K562 (cell line): ENCODE measurements around the gene GNS. TPM values are rescaled to one million over a fixed set of nuclear protein-coding genes. Genes with fewer than 3 reads are reported as not detected.

ENCODE experiments used
- ATAC-seq: fragments of 200-7000 bp; cut with Tn5 transposase; 3 replicates; pipeline ENCODE4 v1.9.1; 2020; ENCODE audit warnings: moderate library complexity
- BruUV-seq: library from RNA; stranded (reverse); fragments of 400-500 nt; replicated peaks from 2 replicates; lab custom pipeline; 2021; lab: Mats Ljungman, UMichigan
- CTCF ChIA-PET: fragments of 300-600 bp; formaldehyde crosslinking; extraction: SDS; loops from one replicate; lab custom pipeline; 2021; ENCODE audit warnings: low intra/inter-chr PET ratio; lab: Yijun Ruan, JAX
- POLR2A ChIA-PET: fragments of 300-600, 350-650 bp; sonication (Branson Sonifier 250); formaldehyde crosslinking; extraction: SDS; loops from one replicate; lab custom pipeline; 2021; ENCODE audit warnings: antibody characterized with exemption, inconsistent platforms; lab: Yijun Ruan, JAX
- DNase-seq, 4 experiments: peaks; one replicate each; pipeline versions ENCODE4 v3.0.0 to v3.0.0-alpha.2; 2011 to 2018; ENCODE audit warnings: low spot score in 3 of 4, mixed read lengths in 3 of 4; ENCODE audit errors: extremely low read depth in 1 of 4
- FAIRE-seq: peaks from 2 replicates; lab custom pipeline; 2011; peaks lifted over from hg19 to GRCh38; lab: Jason Lieb, UNC
- H2AFZ ChIP-seq: 2 replicates; pipeline ENCODE4 v1.6.0; 2011; ENCODE audit warnings: low read depth, low read length, control low read depth, inconsistent platforms
- H3K27ac ChIP-seq: fragments of 200-600 bp; 3 replicates; pipeline ENCODE4 v1.8.0; 2011; ENCODE audit warnings: low read depth, mild to moderate bottlenecking, control low read depth, inconsistent platforms, low read length, moderate library complexity, mixed read lengths; ENCODE audit errors: extremely low read depth
- H3K27me3 ChIP-seq, 2 experiments: fragments of 300-600 bp in 1 of 2; 2 replicates in 1 of 2; 3 replicates in 1 of 2; pipeline versions ENCODE4 v1.6.0 to v1.8.0; 2011; ENCODE audit warnings: inconsistent platforms in 2 of 2, low read length in 2 of 2, mild to moderate bottlenecking in 1 of 2, mixed read lengths in 1 of 2, moderate library complexity in 1 of 2; ENCODE audit not compliant: control insufficient read depth in 2 of 2, insufficient read depth in 2 of 2
- H3K36me3 ChIP-seq: fragments of 300-600 bp; 3 replicates; pipeline ENCODE4 v1.8.0; 2011; ENCODE audit warnings: mild to moderate bottlenecking, low read length, inconsistent platforms; ENCODE audit not compliant: control insufficient read depth, insufficient read depth
- H3K4me1 ChIP-seq, 2 experiments: fragments of 200-600 bp in 1 of 2; replicated peaks in 1 of 2; 2 replicates in 1 of 2; 3 replicates in 1 of 2; pipeline versions ENCODE4 v1.5.1 to v1.8.0; 2011; ENCODE audit warnings: inconsistent platforms in 2 of 2, low read length in 2 of 2, mild to moderate bottlenecking in 1 of 2, mixed read lengths in 1 of 2, moderate library complexity in 1 of 2; ENCODE audit not compliant: control insufficient read depth in 2 of 2, insufficient read depth in 2 of 2
- H3K4me2 ChIP-seq: 2 replicates; pipeline ENCODE4 v1.6.1; 2011; ENCODE audit warnings: low read length, control low read depth, inconsistent platforms, mixed read lengths; ENCODE audit not compliant: insufficient read depth
- H3K4me3 ChIP-seq: fragments of 200-600 bp; sonication (generic), shearing (Covaris generic); 2 replicates; pipeline ENCODE4 v1.5.1; 2016; ENCODE audit warnings: control low read depth, inconsistent platforms
- H3K79me2 ChIP-seq: fragments of 200-600 bp; 3 replicates; pipeline ENCODE4 v1.8.0; 2011; ENCODE audit warnings: low read length, inconsistent platforms; ENCODE audit not compliant: control insufficient read depth, insufficient read depth
- H3K9ac ChIP-seq, 2 experiments: 2 replicates each; pipeline versions ENCODE4 v1.6.0 to v1.6.1; 2011; ENCODE audit warnings: low read depth in 2 of 2, low read length in 2 of 2, control low read depth in 1 of 2, inconsistent platforms in 1 of 2, mild to moderate bottlenecking in 1 of 2, mixed read lengths in 1 of 2; ENCODE audit not compliant: insufficient read depth in 1 of 2
- H3K9me1 ChIP-seq: one replicate; pipeline ENCODE4 v1.6.0; 2011; ENCODE audit warnings: inconsistent platforms, mild to moderate bottlenecking, low read length, moderate library complexity; ENCODE audit not compliant: control insufficient read depth, insufficient read depth
- H3K9me3 ChIP-seq: replicated peaks from 2 replicates; pipeline ENCODE4 v1.5.1; 2011; ENCODE audit warnings: low read depth, low read length, inconsistent platforms; ENCODE audit not compliant: control insufficient read depth, insufficient read depth
- H4K20me1 ChIP-seq: replicated peaks from 2 replicates; pipeline ENCODE4 v1.6.1; 2011; ENCODE audit warnings: low read length, inconsistent platforms, mixed read lengths; ENCODE audit not compliant: control insufficient read depth, insufficient read depth
- AFF4 ChIP-seq: sonication (generic); formaldehyde crosslinking; IDR thresholded peaks from 2 replicates; pipeline ENCODE4 v1.8.0; 2023; ENCODE audit warnings: mild to moderate bottlenecking, missing genetic modification reagents
- HOMEZ ChIP-seq: fragments of 250-450 bp; sonication (Bioruptor Pico); IDR thresholded peaks from 2 replicates; pipeline ENCODE4 v1.4.0; 2020; ENCODE audit warnings: mild to moderate bottlenecking, moderate library complexity
- KDM1A ChIP-seq, 2 experiments: fragments of 450-650 bp; IDR thresholded peaks; 2 replicates each; pipeline ENCODE4 v1.6.1; 2016; ENCODE audit warnings: mild to moderate bottlenecking in 2 of 2
- MCM7 ChIP-seq, 2 experiments: fragments of 450-650 bp; IDR thresholded peaks; 2 replicates each; pipeline ENCODE4 v1.6.1; 2016 to 2018
- PRPF4 ChIP-seq: fragments of 200-400 bp; formaldehyde crosslinking; IDR thresholded peaks from one replicate; pipeline ENCODE4 v1.6.1; 2017; ENCODE audit warnings: low read length, low read depth, mild to moderate bottlenecking; ENCODE audit not compliant: insufficient read depth, poor library complexity, severe bottlenecking
- SFPQ ChIP-seq: fragments of 200-400 bp; formaldehyde crosslinking; IDR thresholded peaks from 2 replicates; pipeline ENCODE4 v1.6.1; 2017; ENCODE audit warnings: mild to moderate bottlenecking, low read depth, low read length, moderate library complexity
- SPI1 ChIP-seq: IDR thresholded peaks from 2 replicates; pipeline ENCODE4 v1.6.1; 2011; ENCODE audit warnings: low read depth, low read length, control low read depth, borderline replicate concordance
- THRAP3 ChIP-seq: fragments of 450-650 bp; IDR thresholded peaks from 2 replicates; pipeline ENCODE4 v1.6.1; 2016; ENCODE audit warnings: mild to moderate bottlenecking, inconsistent platforms, borderline replicate concordance
- ZNF699 ChIP-seq: fragments of 250-450 bp; sonication (Bioruptor Pico); IDR thresholded peaks from 2 replicates; pipeline ENCODE4 v1.8.0; 2021; ENCODE audit warnings: mild to moderate bottlenecking, moderate library complexity; ENCODE audit not compliant: insufficient replicate concordance
- WGBS: fragments of 100-300 bp; shearing (Covaris generic); methylation state at CpG from one replicate; pipeline ENCODE4 v1.1.6; 2016; ENCODE audit warnings: low coverage, mixed read lengths; ENCODE audit not compliant: insufficient coverage; ENCODE audit errors: missing lambda C conversion rate; 5-methylcytosine and 5-hydroxymethylcytosine counted together
- in situ Hi-C: fragments of 300-500 bp; cut with MboI; formaldehyde crosslinking; loops from 4 replicates; pipeline ENCODE4 v1.15.0; 2018; ENCODE audit warnings: inconsistent platforms, mixed read lengths
- intact Hi-C: fragments of 100-400 bp; cut with micrococcal nuclease; formaldehyde crosslinking; loops from 2 replicates; pipeline ENCODE4 v1.14.2; 2022
- polyA plus RNA-seq, 8 experiments: library from polyadenylated mRNA; depleted of rRNA in 4 of 8; stranded (reverse) in 5 of 8; unstranded in 3 of 8; fragments of >200 nt; fragmentation: Nextera tagmentation in 2 of 8; fragmentation: Illumina TruSeq in 1 of 8; extraction: Ambion mirVana in 2 of 8; extraction: Trizol in 1 of 8; gene quantifications; 2 replicates each; pipeline versions ENCODE4 v1.2.1 to v1.2.3, GENCODE V29; 2011 to 2014; ENCODE audit warnings: inconsistent platforms in 1 of 8, missing spikeins in 1 of 8
- total RNA-seq, 7 experiments: library from RNA; depleted of rRNA in 6 of 7; stranded (reverse); fragments of >200 nt in 6 of 7; fragmentation: Illumina TruSeq in 2 of 7; extraction: Trizol in 2 of 7; gene quantifications; 2 replicates each; pipeline versions ENCODE4 v1.2.1 to v1.2.3, GENCODE V29; 2011 to 2021; ENCODE audit warnings: low replicate concordance in 1 of 7

GNS gene
- total and polyA plus RNA-seq, 9 of the 15 experiments (the other 6 are each of a cell fraction or from before 2014, with no cell fraction given) = 4.6 to 30.3 (median 18.9) TPM

GRCh38 chr12:64681200-64682052, 77.8 kb downstream of the GNS start:
- H3K36me3 ChIP-seq = peaks cover 15% of the 10 kb centered on the region; the same call in 2 of the 3 replicates
- no peak overlapping the region; the same call in 2 of the 3 replicates for H3K27ac ChIP-seq
- H3K9me3 ChIP-seq = no peaks in the 10 kb centered on the region
- DNase-seq = no peak
- no peak overlapping the region for H3K9ac ChIP-seq
- POLR2A ChIA-PET = interaction anchor here (0.7 kb wide), 1 partner anchor 10 kb away, joined by 3 read pairs; no protein-coding TSS in a partner anchor
- H2AFZ ChIP-seq = no peak overlapping the region
- ATAC-seq = no peak
- no peak for FAIRE-seq
- no peaks in the 10 kb centered on the region for H4K20me1 ChIP-seq
- peaks cover 63% of the 10 kb centered on the region for H3K79me2 ChIP-seq
- peaks cover 23 to 28% of the 10 kb centered on the region in 2 experiments for H3K4me1 ChIP-seq
- no peak for TF ChIP-seq ZNF699 (CRISPR knock-in tag)
- no peak for TF ChIP-seq SPI1
- TF ChIP-seq KDM1A (IDR thresholded peaks at IDR 0.05) = no peak
- no peak for TF ChIP-seq HOMEZ (CRISPR knock-in tag)
- TF ChIP-seq SFPQ = no peak
- TF ChIP-seq THRAP3 = no peak
- TF ChIP-seq PRPF4 = no peak
- no peak for TF ChIP-seq MCM7 (IDR thresholded peaks at IDR 0.05)
- no peak for TF ChIP-seq AFF4 (CRISPR knock-in tag)
- TF ChIP-seq, all 486 proteins: peak for 0
- no peaks in the 10 kb centered on the region for H3K9me1 ChIP-seq
- in situ Hi-C loops (no loop called here), intact Hi-C loops (no loop called here)
- no peak overlapping the region for H3K4me3 ChIP-seq
- H3K4me2 ChIP-seq = no peak overlapping the region; the same call in 1 of the 2 replicates
- CTCF ChIA-PET = no interaction called here
- no TSS peak for BruUV-seq
- 53% methylated on average over 5 of the region's 5 CpGs for WGBS
- H3K27me3 ChIP-seq = no peaks in the 10 kb centered on the region
